KMS-11 (cell line): ENCODE data around the gene ATP9B.

ENCODE experiments used
- H2AFZ ChIP-seq: fragments of 200-600 bp; sonication (generic); 2 replicates; pipeline ENCODE4 v1.6.1; 2016; ENCODE audit warnings: antibody characterized with exemption, mixed run types, low read depth
- H3K27ac ChIP-seq: fragments of 200-600 bp; sonication (generic); 2 replicates; pipeline ENCODE4 v1.6.1; 2016; ENCODE audit warnings: mild to moderate bottlenecking, mixed run types
- H3K27me3 ChIP-seq: fragments of 200-600 bp; sonication (generic); 2 replicates; pipeline ENCODE4 v1.6.1; 2017; ENCODE audit warnings: mild to moderate bottlenecking, low read depth, mixed run types, moderate library complexity; ENCODE audit not compliant: insufficient read depth
- H3K36me3 ChIP-seq: fragments of 200-600 bp; sonication (generic); 2 replicates; pipeline ENCODE4 v1.6.1; 2017; ENCODE audit warnings: mild to moderate bottlenecking, mixed run types; ENCODE audit not compliant: insufficient read depth
- H3K4me1 ChIP-seq: fragments of 200-600 bp; sonication (generic); 2 replicates; pipeline ENCODE4 v1.6.1; 2016; ENCODE audit warnings: mild to moderate bottlenecking, low read depth, mixed run types; ENCODE audit not compliant: poor library complexity, severe bottlenecking
- H3K4me2 ChIP-seq: fragments of 200-600 bp; sonication (generic); 2 replicates; pipeline ENCODE4 v1.7.0; 2016; ENCODE audit warnings: mild to moderate bottlenecking, mixed run types
- H3K4me3 ChIP-seq: fragments of 200-600 bp; sonication (generic); IDR thresholded peaks from 2 replicates; pipeline ENCODE4 v1.6.1; 2017; ENCODE audit warnings: low read depth, low read length, mixed read lengths; ENCODE audit not compliant: insufficient read depth
- H3K79me2 ChIP-seq: fragments of 200-600 bp; sonication (generic); 2 replicates; pipeline ENCODE4 v1.6.1; 2016; ENCODE audit warnings: low read depth, mixed run types; ENCODE audit not compliant: insufficient read depth
- H3K9ac ChIP-seq: fragments of 200-600 bp; sonication (generic); 2 replicates; pipeline ENCODE4 v1.6.1; 2016; ENCODE audit warnings: mild to moderate bottlenecking, mixed run types
- H4K20me1 ChIP-seq: fragments of 200-600 bp; sonication (generic); 2 replicates; pipeline ENCODE4 v1.6.1; 2016; ENCODE audit warnings: mild to moderate bottlenecking, mixed run types; ENCODE audit not compliant: insufficient read depth
- CTCF ChIP-seq: fragments of 200-600 bp; sonication (generic); conservative IDR thresholded peaks from 2 replicates; pipeline ENCODE4 v1.6.1; 2017; ENCODE audit warnings: low read depth, mild to moderate bottlenecking, antibody characterized with exemption, low read length, moderate library complexity, mixed read lengths

ATP9B gene

GRCh38 chr18:79411614-79412526 is 342.7 kb downstream of the ATP9B start:
- Histone ChIP-seq H3K36me3 (no peaks in the 10 kb centered on the region), H4K20me1 (no peaks in the 10 kb centered on the region), H3K27me3 (no peaks in the 10 kb centered on the region), H3K4me2 (no peak overlapping the region), H3K4me3 (no peak overlapping the region), H3K79me2 (no peaks in the 10 kb centered on the region), H3K9ac (no peak overlapping the region), H2AFZ (no peak overlapping the region), H3K4me1 (no peaks in the 10 kb centered on the region), H3K27ac (no peak overlapping the region)
- TF ChIP-seq CTCF = no peak

GRCh38 chr18:79413025-79413424 is 343.8 kb downstream of the ATP9B start:
- H3K4me1 ChIP-seq = no peaks in the 10 kb centered on the region
- no peak overlapping the region for H3K27ac ChIP-seq
- TF ChIP-seq CTCF = no peak
- no peak overlapping the region for H3K9ac ChIP-seq
- no peak overlapping the region for H2AFZ ChIP-seq
- H3K36me3 ChIP-seq = no peaks in the 10 kb centered on the region
- H4K20me1 ChIP-seq = no peaks in the 10 kb centered on the region
- no peaks in the 10 kb centered on the region for H3K27me3 ChIP-seq
- H3K4me3 ChIP-seq = no peak overlapping the region
- H3K4me2 ChIP-seq = no peak overlapping the region
- no peaks in the 10 kb centered on the region for H3K79me2 ChIP-seq

- H4K20me1 ChIP-seq = no peaks in the 10 kb centered on the region
Measured at GRCh38 chr18:79413426-79413825, 344.2 kb downstream of the ATP9B start.

GRCh38 chr18:79413901-79414300 is 344.7 kb downstream of the ATP9B start:
- Histone ChIP-seq H3K79me2 (no peaks in the 10 kb centered on the region), H3K36me3 (no peaks in the 10 kb centered on the region), H2AFZ (no peak overlapping the region), H3K4me3 (no peak overlapping the region), H3K4me1 (no peaks in the 10 kb centered on the region), H3K4me2 (no peak overlapping the region), H3K27ac (no peak overlapping the region), H3K27me3 (no peaks in the 10 kb centered on the region), H3K9ac (no peak overlapping the region), H4K20me1 (no peaks in the 10 kb centered on the region)
- TF ChIP-seq CTCF = no peak

More at GRCh38 chr18:79413426-79413825, 344.2 kb downstream of the ATP9B start:
- Histone ChIP-seq H3K9ac (no peak overlapping the region), H3K27me3 (no peaks in the 10 kb centered on the region), H3K27ac (no peak overlapping the region), H3K4me3 (no peak overlapping the region), H2AFZ (no peak overlapping the region), H3K79me2 (no peaks in the 10 kb centered on the region), H3K4me1 (no peaks in the 10 kb centered on the region), H3K36me3 (no peaks in the 10 kb centered on the region), H3K4me2 (no peak overlapping the region)
- TF ChIP-seq CTCF = no peak
